ENCODE measurements around the gene C19orf25. TPM values are rescaled to one million over a fixed set of nuclear protein-coding genes. Genes with fewer than 3 reads are reported as not detected.

Gene C19orf25
- total and polyA plus RNA-seq, 2 of the 13 experiments (the other 11 are each of a cell fraction or from before 2014, with no cell fraction given) = 14.2 to 32.4 TPM

DNA sequence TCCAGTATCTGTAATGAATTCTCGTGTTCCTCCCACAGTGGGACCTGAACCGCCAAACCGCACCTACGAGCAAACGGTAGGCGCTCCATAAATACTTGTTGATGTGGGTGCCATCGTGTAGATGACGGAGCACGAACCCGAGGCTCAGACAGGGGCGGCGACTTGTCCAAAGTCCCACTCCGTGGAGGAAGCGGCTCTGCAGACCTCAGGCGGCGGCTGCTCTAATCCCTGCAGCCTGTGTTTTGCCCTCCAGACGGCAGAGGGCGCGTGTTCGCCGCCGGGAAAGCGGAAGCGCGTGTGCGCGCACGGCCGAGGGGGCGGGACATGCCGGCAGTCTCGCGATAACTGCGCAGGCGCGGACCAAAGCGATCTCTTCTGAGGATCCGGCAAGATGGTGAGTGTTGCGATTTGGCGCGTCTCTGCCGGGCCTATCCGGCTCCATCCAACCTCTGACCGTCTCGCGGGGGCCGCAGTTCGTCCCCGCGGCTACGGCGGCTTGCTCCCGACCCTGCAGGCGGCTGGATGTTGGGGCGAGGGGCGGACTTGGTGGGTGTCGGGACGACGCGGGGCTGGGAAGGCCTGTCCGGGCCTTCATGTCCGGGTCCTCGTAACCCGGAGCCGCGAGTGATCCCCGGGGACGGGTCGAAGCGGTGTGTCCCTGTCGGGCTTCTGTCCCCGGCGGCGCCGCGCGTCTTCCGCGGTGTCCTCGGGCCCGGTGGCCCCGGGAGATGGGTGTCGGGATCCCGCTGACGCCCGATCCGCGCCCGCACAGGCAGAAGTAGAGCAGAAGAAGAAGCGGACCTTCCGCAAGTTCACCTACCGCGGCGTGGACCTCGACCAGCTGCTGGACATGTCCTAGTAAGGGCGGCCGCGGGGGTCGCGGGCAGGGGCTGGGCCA lies 40.7 kb downstream of the C19orf25 start, which contains the start of gene RPS15 (continued):
- TF ChIP-seq, protein P1, sequence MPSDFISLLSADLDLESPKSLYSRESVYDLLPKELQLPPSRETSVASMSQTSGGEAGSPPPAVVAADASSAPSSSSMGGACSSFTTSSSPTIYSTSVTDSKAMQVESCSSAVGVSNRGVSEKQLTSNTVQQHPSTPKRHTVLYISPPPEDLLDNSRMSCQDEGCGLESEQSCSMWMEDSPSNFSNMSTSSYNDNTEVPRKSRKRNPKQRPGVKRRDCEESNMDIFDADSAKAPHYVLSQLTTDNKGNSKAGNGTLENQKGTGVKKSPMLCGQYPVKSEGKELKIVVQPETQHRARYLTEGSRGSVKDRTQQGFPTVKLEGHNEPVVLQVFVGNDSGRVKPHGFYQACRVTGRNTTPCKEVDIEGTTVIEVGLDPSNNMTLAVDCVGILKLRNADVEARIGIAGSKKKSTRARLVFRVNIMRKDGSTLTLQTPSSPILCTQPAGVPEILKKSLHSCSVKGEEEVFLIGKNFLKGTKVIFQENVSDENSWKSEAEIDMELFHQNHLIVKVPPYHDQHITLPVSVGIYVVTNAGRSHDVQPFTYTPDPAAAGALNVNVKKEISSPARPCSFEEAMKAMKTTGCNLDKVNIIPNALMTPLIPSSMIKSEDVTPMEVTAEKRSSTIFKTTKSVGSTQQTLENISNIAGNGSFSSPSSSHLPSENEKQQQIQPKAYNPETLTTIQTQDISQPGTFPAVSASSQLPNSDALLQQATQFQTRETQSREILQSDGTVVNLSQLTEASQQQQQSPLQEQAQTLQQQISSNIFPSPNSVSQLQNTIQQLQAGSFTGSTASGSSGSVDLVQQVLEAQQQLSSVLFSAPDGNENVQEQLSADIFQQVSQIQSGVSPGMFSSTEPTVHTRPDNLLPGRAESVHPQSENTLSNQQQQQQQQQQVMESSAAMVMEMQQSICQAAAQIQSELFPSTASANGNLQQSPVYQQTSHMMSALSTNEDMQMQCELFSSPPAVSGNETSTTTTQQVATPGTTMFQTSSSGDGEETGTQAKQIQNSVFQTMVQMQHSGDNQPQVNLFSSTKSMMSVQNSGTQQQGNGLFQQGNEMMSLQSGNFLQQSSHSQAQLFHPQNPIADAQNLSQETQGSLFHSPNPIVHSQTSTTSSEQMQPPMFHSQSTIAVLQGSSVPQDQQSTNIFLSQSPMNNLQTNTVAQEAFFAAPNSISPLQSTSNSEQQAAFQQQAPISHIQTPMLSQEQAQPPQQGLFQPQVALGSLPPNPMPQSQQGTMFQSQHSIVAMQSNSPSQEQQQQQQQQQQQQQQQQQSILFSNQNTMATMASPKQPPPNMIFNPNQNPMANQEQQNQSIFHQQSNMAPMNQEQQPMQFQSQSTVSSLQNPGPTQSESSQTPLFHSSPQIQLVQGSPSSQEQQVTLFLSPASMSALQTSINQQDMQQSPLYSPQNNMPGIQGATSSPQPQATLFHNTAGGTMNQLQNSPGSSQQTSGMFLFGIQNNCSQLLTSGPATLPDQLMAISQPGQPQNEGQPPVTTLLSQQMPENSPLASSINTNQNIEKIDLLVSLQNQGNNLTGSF (CRISPR knock-in tag; IDR thresholded peaks at IDR 0.05) = peak; percentile 94
- TF ChIP-seq ZNF564 (CRISPR knock-in tag; IDR thresholded peaks at IDR 0.05) (peak; percentile 80; the same call in 1 of the 2 replicates), ZNF34 (CRISPR knock-in tag; IDR thresholded peaks at IDR 0.05; ENCODE audit: borderline replicate concordance) (peak; percentile 86), LCORL (IDR thresholded peaks at IDR 0.05) (peak; percentile 66; the same call in 1 of the 2 replicates), LCORL (CRISPR knock-in tag; IDR thresholded peaks at IDR 0.05) (peak; percentile 86), ZNF605 (CRISPR knock-in tag; IDR thresholded peaks at IDR 0.05) (peak; percentile 90), ZEB1 (IDR thresholded peaks at IDR 0.05; ENCODE audit: insufficient replicate concordance, low read depth) (no peak), MTF1 (CRISPR knock-in tag; IDR thresholded peaks at IDR 0.05) (peak; percentile 91), ZNF343 (CRISPR knock-in tag; IDR thresholded peaks at IDR 0.05) (peak; percentile 53; the same call in 1 of the 2 replicates)
- TF ChIP-seq, protein P2, sequence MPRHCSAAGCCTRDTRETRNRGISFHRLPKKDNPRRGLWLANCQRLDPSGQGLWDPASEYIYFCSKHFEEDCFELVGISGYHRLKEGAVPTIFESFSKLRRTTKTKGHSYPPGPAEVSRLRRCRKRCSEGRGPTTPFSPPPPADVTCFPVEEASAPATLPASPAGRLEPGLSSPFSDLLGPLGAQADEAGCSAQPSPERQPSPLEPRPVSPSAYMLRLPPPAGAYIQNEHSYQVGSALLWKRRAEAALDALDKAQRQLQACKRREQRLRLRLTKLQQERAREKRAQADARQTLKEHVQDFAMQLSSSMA (CRISPR knock-in tag; IDR thresholded peaks at IDR 0.05) = peak; percentile 92
